K562 (cell line): ENCODE data around the gene GBA2. TPM values are rescaled to one million over a fixed set of nuclear protein-coding genes. Genes with fewer than 3 reads are reported as not detected.

Experiments
- ATAC-seq: fragments of 200-7000 bp; cut with Tn5 transposase; 3 replicates; pipeline ENCODE4 v1.9.1; 2020; ENCODE audit warnings: moderate library complexity
- BruUV-seq: library from RNA; stranded (reverse); fragments of 400-500 nt; replicated peaks from 2 replicates; lab custom pipeline; 2021; lab: Mats Ljungman, UMichigan
- CTCF ChIA-PET: fragments of 300-600 bp; formaldehyde crosslinking; extraction: SDS; loops from one replicate; lab custom pipeline; 2021; ENCODE audit warnings: low intra/inter-chr PET ratio; lab: Yijun Ruan, JAX
- POLR2A ChIA-PET: fragments of 300-600, 350-650 bp; sonication (Branson Sonifier 250); formaldehyde crosslinking; extraction: SDS; loops from one replicate; lab custom pipeline; 2021; ENCODE audit warnings: antibody characterized with exemption, inconsistent platforms; lab: Yijun Ruan, JAX
- DNase-seq, 4 experiments: peaks; one replicate each; pipeline versions ENCODE4 v3.0.0 to v3.0.0-alpha.2; 2011 to 2018; ENCODE audit warnings: low spot score in 3 of 4, mixed read lengths in 3 of 4; ENCODE audit errors: extremely low read depth in 1 of 4
- FAIRE-seq: peaks from 2 replicates; lab custom pipeline; 2011; peaks lifted over from hg19 to GRCh38; lab: Jason Lieb, UNC
- H2AFZ ChIP-seq: 2 replicates; pipeline ENCODE4 v1.6.0; 2011; ENCODE audit warnings: low read depth, low read length, control low read depth, inconsistent platforms
- H3K27ac ChIP-seq: fragments of 200-600 bp; 3 replicates; pipeline ENCODE4 v1.8.0; 2011; ENCODE audit warnings: low read depth, mild to moderate bottlenecking, control low read depth, inconsistent platforms, low read length, moderate library complexity, mixed read lengths; ENCODE audit errors: extremely low read depth
- H3K27me3 ChIP-seq, 2 experiments: fragments of 300-600 bp in 1 of 2; 2 replicates in 1 of 2; 3 replicates in 1 of 2; pipeline versions ENCODE4 v1.6.0 to v1.8.0; 2011; ENCODE audit warnings: inconsistent platforms in 2 of 2, low read length in 2 of 2, mild to moderate bottlenecking in 1 of 2, mixed read lengths in 1 of 2, moderate library complexity in 1 of 2; ENCODE audit not compliant: control insufficient read depth in 2 of 2, insufficient read depth in 2 of 2
- H3K36me3 ChIP-seq: fragments of 300-600 bp; 3 replicates; pipeline ENCODE4 v1.8.0; 2011; ENCODE audit warnings: mild to moderate bottlenecking, low read length, inconsistent platforms; ENCODE audit not compliant: control insufficient read depth, insufficient read depth
- H3K4me1 ChIP-seq, 2 experiments: fragments of 200-600 bp in 1 of 2; replicated peaks in 1 of 2; 2 replicates in 1 of 2; 3 replicates in 1 of 2; pipeline versions ENCODE4 v1.5.1 to v1.8.0; 2011; ENCODE audit warnings: inconsistent platforms in 2 of 2, low read length in 2 of 2, mild to moderate bottlenecking in 1 of 2, mixed read lengths in 1 of 2, moderate library complexity in 1 of 2; ENCODE audit not compliant: control insufficient read depth in 2 of 2, insufficient read depth in 2 of 2
- H3K4me2 ChIP-seq: 2 replicates; pipeline ENCODE4 v1.6.1; 2011; ENCODE audit warnings: low read length, control low read depth, inconsistent platforms, mixed read lengths; ENCODE audit not compliant: insufficient read depth
- H3K4me3 ChIP-seq: fragments of 200-600 bp; sonication (generic), shearing (Covaris generic); 2 replicates; pipeline ENCODE4 v1.5.1; 2016; ENCODE audit warnings: control low read depth, inconsistent platforms
- H3K79me2 ChIP-seq: fragments of 200-600 bp; 3 replicates; pipeline ENCODE4 v1.8.0; 2011; ENCODE audit warnings: low read length, inconsistent platforms; ENCODE audit not compliant: control insufficient read depth, insufficient read depth
- H3K9ac ChIP-seq, 2 experiments: 2 replicates each; pipeline versions ENCODE4 v1.6.0 to v1.6.1; 2011; ENCODE audit warnings: low read depth in 2 of 2, low read length in 2 of 2, control low read depth in 1 of 2, inconsistent platforms in 1 of 2, mild to moderate bottlenecking in 1 of 2, mixed read lengths in 1 of 2; ENCODE audit not compliant: insufficient read depth in 1 of 2
- H3K9me1 ChIP-seq: one replicate; pipeline ENCODE4 v1.6.0; 2011; ENCODE audit warnings: inconsistent platforms, mild to moderate bottlenecking, low read length, moderate library complexity; ENCODE audit not compliant: control insufficient read depth, insufficient read depth
- H3K9me3 ChIP-seq: replicated peaks from 2 replicates; pipeline ENCODE4 v1.5.1; 2011; ENCODE audit warnings: low read depth, low read length, inconsistent platforms; ENCODE audit not compliant: control insufficient read depth, insufficient read depth
- H4K20me1 ChIP-seq: replicated peaks from 2 replicates; pipeline ENCODE4 v1.6.1; 2011; ENCODE audit warnings: low read length, inconsistent platforms, mixed read lengths; ENCODE audit not compliant: control insufficient read depth, insufficient read depth
- HDAC1 ChIP-seq, 2 experiments: fragments of 450-650 bp; IDR thresholded peaks; 2 replicates each; pipeline ENCODE4 v1.6.1; 2016 to 2017; ENCODE audit warnings: inconsistent platforms in 1 of 2, mild to moderate bottlenecking in 1 of 2, moderate library complexity in 1 of 2
- HMG20B ChIP-seq: fragments of 250-450 bp; sonication (Bioruptor Pico); IDR thresholded peaks from 2 replicates; pipeline ENCODE4 v1.5.0; 2021; ENCODE audit warnings: mild to moderate bottlenecking
- SIN3B ChIP-seq: fragments of 450-650 bp; IDR thresholded peaks from 2 replicates; pipeline ENCODE4 v1.6.1; 2017; ENCODE audit warnings: low read depth, mild to moderate bottlenecking, moderate library complexity
- SNAPC5 ChIP-seq: fragments of 250-450 bp; sonication (Bioruptor Pico); IDR thresholded peaks from 2 replicates; pipeline ENCODE4 v1.8.0; 2021; ENCODE audit warnings: moderate library complexity, mild to moderate bottlenecking, inconsistent platforms
- STAT5B ChIP-seq: fragments of 250-450 bp; sonication (Bioruptor Pico); IDR thresholded peaks from 2 replicates; pipeline ENCODE4 v1.8.0; 2021; ENCODE audit warnings: mild to moderate bottlenecking, inconsistent platforms
- TARDBP ChIP-seq: fragments of 450-650 bp; IDR thresholded peaks from 2 replicates; pipeline ENCODE4 v1.6.1; 2016
- TCF3 ChIP-seq: sonication (generic); formaldehyde crosslinking; IDR thresholded peaks from 2 replicates; pipeline ENCODE4 v1.4.0; 2020; ENCODE audit warnings: mild to moderate bottlenecking, missing genetic modification reagents
- ZFP91 ChIP-seq: sonication (generic); formaldehyde crosslinking; IDR thresholded peaks from 2 replicates; pipeline ENCODE4 v1.8.0; 2022; ENCODE audit warnings: mild to moderate bottlenecking, missing genetic modification reagents
- ZFX ChIP-seq: sonication (generic); formaldehyde crosslinking; IDR thresholded peaks from 2 replicates; pipeline ENCODE4 v1.8.0; 2022; ENCODE audit warnings: mild to moderate bottlenecking, missing genetic modification reagents, moderate library complexity
- ZNF318 ChIP-seq, 2 experiments: fragments of 450-650 bp; IDR thresholded peaks; 2 replicates each; pipeline ENCODE4 v1.6.1; 2016; ENCODE audit warnings: mild to moderate bottlenecking in 2 of 2, borderline replicate concordance in 1 of 2, low read depth in 1 of 2, moderate library complexity in 1 of 2
- ZNF384 ChIP-seq: IDR thresholded peaks from 2 replicates; pipeline ENCODE4 v1.6.1; 2012; ENCODE audit warnings: low read depth, low read length, improper control_type of control experiment
- ZNF75A ChIP-seq: fragments of 450-650 bp; formaldehyde crosslinking; IDR thresholded peaks from 2 replicates; pipeline ENCODE4 v1.4.0; 2020; ENCODE audit warnings: mild to moderate bottlenecking
- WGBS: fragments of 100-300 bp; shearing (Covaris generic); methylation state at CpG from one replicate; pipeline ENCODE4 v1.1.6; 2016; ENCODE audit warnings: low coverage, mixed read lengths; ENCODE audit not compliant: insufficient coverage; ENCODE audit errors: missing lambda C conversion rate; 5-methylcytosine and 5-hydroxymethylcytosine counted together
- in situ Hi-C: fragments of 300-500 bp; cut with MboI; formaldehyde crosslinking; loops from 4 replicates; pipeline ENCODE4 v1.15.0; 2018; ENCODE audit warnings: inconsistent platforms, mixed read lengths
- intact Hi-C: fragments of 100-400 bp; cut with micrococcal nuclease; formaldehyde crosslinking; loops from 2 replicates; pipeline ENCODE4 v1.14.2; 2022
- polyA plus RNA-seq, 8 experiments: library from polyadenylated mRNA; depleted of rRNA in 4 of 8; stranded (reverse) in 5 of 8; unstranded in 3 of 8; fragments of >200 nt; fragmentation: Nextera tagmentation in 2 of 8; fragmentation: Illumina TruSeq in 1 of 8; extraction: Ambion mirVana in 2 of 8; extraction: Trizol in 1 of 8; gene quantifications; 2 replicates each; pipeline versions ENCODE4 v1.2.1 to v1.2.3, GENCODE V29; 2011 to 2014; ENCODE audit warnings: inconsistent platforms in 1 of 8, missing spikeins in 1 of 8
- total RNA-seq, 7 experiments: library from RNA; depleted of rRNA in 6 of 7; stranded (reverse); fragments of >200 nt in 6 of 7; fragmentation: Illumina TruSeq in 2 of 7; extraction: Trizol in 2 of 7; gene quantifications; 2 replicates each; pipeline versions ENCODE4 v1.2.1 to v1.2.3, GENCODE V29; 2011 to 2021; ENCODE audit warnings: low replicate concordance in 1 of 7

The GBA2 gene
- total and polyA plus RNA-seq, 9 of the 15 experiments (the other 6 are each of a cell fraction or from before 2014, with no cell fraction given): 14.1 to 60.4 (median 32.1) TPM

- TF ChIP-seq ZNF75A (CRISPR knock-in tag) (no peak), ZFX (CRISPR knock-in tag) (no peak), ZNF384 (no peak), TCF3 (CRISPR knock-in tag) (no peak)
Observed at GRCh38 chr9:35698231-35698630, 50.8 kb downstream of the GBA2 start (continued).

- H3K27me3 ChIP-seq: no peaks in the 10 kb centered on the region
- H4K20me1 ChIP-seq: no peaks in the 10 kb centered on the region
- FAIRE-seq (no peak), ATAC-seq (no peak; the same call in 2 of the 3 replicates), DNase-seq (no peak)
- ChIA-PET CTCF (no interaction called here), POLR2A (interaction anchor here (0.6 to 1.9 kb wide), 4 partner anchors 10 to 48 kb away, joined by 3 to 8 read pairs (median 3); partner anchors contain the start of genes CCDC107 and RMRP)
- H3K4me1 ChIP-seq: no peaks in the 10 kb centered on the region; a peak in 2 of 5 replicates
- H2AFZ ChIP-seq: no peak overlapping the region
- in situ Hi-C loops: no loop called here
- WGBS: 85% methylated on average over 7 of the region's 14 CpGs
- H3K4me2 ChIP-seq: no peak overlapping the region
- no peaks in the 10 kb centered on the region for H3K9me1 ChIP-seq
- H3K9me3 ChIP-seq: no peaks in the 10 kb centered on the region
- intact Hi-C loops: loop anchor here (2.0 to 5.0 kb wide), 2 partner anchors 31 to 40 kb away; partner anchors contain the start of genes CCDC107 and RMRP
- H3K4me3 ChIP-seq: no peak overlapping the region
- H3K27ac ChIP-seq: no peak overlapping the region
- peaks cover 67% of the 10 kb centered on the region for H3K36me3 ChIP-seq
- BruUV-seq: TSS peak; percentile 89
- no peaks in the 10 kb centered on the region for H3K79me2 ChIP-seq
- H3K9ac ChIP-seq: no peak overlapping the region
- TF ChIP-seq SNAPC5 (CRISPR knock-in tag) (no peak), HMG20B (CRISPR knock-in tag) (no peak), STAT5B (CRISPR knock-in tag) (no peak), TARDBP (no peak), ZFP91 (no peak), ZNF318 (IDR thresholded peaks at IDR 0.05; ENCODE audit: borderline replicate concordance in 1 of 2, low read depth in 1 of 2) (no peak), SIN3B (no peak), HDAC1 (IDR thresholded peaks at IDR 0.05) (no peak)
Observed at GRCh38 chr9:35697486-35697885, 51.5 kb downstream of the GBA2 start.
